ENCODE data around the gene MRPS27.

DNA sequence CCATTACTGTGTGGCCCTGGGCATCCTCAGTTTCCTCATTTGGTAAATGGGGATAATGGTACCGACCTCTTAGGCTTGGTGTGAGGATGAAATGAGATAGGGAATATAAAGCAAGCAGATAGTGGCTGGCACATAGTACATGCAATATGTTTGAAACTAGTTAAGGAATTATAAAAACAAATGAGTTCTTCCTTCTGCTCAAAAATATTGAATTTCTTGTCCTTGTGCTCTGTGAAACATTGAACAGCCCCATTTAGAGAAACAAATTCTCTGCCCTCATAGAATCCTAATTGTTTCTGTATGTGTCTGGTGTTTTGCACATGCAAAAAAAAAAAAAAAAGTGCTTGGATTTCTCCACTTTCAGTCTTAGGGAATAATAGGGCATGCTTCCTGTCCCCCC, 39.8 kb upstream of the MRPS27 start:
- TF ChIP-seq, protein P1, sequence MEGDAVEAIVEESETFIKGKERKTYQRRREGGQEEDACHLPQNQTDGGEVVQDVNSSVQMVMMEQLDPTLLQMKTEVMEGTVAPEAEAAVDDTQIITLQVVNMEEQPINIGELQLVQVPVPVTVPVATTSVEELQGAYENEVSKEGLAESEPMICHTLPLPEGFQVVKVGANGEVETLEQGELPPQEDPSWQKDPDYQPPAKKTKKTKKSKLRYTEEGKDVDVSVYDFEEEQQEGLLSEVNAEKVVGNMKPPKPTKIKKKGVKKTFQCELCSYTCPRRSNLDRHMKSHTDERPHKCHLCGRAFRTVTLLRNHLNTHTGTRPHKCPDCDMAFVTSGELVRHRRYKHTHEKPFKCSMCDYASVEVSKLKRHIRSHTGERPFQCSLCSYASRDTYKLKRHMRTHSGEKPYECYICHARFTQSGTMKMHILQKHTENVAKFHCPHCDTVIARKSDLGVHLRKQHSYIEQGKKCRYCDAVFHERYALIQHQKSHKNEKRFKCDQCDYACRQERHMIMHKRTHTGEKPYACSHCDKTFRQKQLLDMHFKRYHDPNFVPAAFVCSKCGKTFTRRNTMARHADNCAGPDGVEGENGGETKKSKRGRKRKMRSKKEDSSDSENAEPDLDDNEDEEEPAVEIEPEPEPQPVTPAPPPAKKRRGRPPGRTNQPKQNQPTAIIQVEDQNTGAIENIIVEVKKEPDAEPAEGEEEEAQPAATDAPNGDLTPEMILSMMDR (conservative IDR thresholded peaks at IDR 0.05; ENCODE audit: low read depth, low read length) = no peak
- TF ChIP-seq EZH2 (IDR thresholded peaks at IDR 0.05; ENCODE audit: borderline replicate concordance, low read depth, low read length, poor library complexity, severe bottlenecking) = no peak

All from A673 (cell line).